ENCODE data around the gene TTYH2.
"Not testable (repeated sequence)": the region's sequence is repeated elsewhere in the genome, so short reads cannot be mapped to it uniquely, and the experiment has no call there.

DNA sequence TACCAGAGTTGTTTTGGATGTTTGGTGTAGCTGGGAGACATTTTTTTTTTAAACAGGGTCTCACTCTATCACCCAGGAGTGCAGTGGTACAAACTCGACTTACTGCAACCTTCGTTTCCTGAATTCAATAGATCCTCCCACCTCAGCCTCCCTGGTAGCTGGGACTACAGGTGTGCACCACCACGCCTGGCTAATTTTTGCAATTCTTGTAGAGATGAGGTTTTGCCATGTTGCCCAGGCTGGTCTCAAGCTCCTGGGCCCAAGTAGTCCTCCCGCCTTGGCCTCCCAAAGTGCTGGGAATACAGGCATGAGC lies 68.9 kb downstream of the TTYH2 start:
- TF ChIP-seq CTCF, POLR2A (IDR thresholded peaks at IDR 0.05): not testable (repeated sequence)
